ENCODE measurements around the gene CA4. TPM values are rescaled to one million over a fixed set of nuclear protein-coding genes. Genes with fewer than 3 reads are reported as not detected.

Gene CA4
- total RNA-seq, 2 donors from 2014 or later = 2.9 to 7.0 TPM

DNA sequence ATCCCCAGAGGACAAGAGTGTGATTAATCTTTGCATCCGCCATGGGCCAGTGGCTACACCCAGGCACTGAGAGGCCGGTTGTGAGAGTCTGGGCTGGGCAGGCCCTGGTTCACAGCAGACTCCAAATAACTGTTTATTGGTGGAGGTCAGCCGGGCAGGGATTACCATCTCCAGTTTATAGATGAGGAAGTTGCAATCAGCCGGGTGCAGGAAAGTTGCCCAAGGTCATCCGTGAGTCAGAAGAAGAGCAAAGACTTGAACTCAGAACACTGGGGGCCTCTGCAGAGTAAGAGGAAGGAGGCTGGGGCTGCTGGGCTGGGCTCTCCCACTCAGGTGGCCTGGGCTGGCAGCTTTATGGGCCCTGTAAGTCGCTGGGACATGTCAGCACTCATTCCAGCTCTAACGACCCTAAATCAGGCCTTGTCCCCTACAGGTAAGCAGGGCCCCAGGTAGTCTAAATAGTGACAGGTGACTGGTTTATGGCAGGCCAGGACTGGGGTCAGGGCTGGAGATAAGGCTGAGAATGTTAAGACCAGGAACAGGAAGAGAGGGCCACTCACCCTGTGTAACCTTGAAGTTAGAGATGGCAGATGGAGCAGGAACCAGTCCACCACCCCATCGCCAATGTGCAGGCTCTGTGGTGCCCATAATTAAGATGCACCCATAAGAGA lies 2.1 kb upstream of the CA4 start:
- intact Hi-C loops (cut with DNase I) = no loop called here
- no peak for DNase-seq (ENCODE audit: low spot score)

DNA sequence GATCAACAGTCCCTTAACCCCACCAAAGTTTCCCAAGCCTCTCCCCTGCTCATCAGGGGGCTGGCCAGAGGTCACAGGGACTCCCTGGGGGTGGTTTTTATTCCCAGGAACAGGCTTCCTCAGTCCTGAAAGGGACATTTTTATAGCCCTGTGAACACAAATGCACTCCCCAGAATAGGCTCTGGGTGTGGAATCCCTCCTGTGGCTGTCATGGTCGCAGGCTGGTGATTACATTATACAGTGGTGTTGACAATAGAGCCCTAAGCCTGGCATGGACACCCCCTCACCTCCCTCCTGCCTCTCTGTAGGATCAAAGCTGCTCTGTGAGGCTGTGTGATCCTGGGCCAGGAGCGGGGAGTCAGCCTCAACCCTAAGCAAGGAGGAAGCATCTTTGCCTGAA lies 1.4 kb upstream of the CA4 start:
- no peak for DNase-seq (ENCODE audit: low spot score)
- intact Hi-C loops (cut with DNase I) = no loop called here

DNA sequence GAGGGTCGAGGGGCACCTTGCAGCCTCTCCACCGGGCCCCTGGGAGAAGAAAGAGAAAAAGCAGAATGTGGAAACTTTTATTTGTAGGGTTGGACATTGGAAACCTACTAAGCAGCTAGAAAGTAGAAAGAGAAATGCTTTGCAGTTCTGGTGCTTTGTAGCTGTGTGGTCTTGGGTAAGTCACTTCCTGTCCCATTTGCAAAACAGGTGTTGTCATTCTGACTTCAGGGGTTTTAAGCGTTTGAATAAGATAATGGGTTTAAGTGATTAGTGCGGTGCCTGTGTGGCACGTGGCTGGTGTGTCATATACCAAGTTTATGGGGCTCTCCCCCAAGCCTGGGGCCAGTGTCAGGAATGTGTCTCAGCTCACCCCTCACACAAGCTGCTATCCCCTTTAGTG lies 1.6 kb downstream of the CA4 start:
- DNase-seq (ENCODE audit: low spot score) = no peak
- intact Hi-C loops (cut with DNase I) = no loop called here

- peak; percentile 69 for DNase-seq (ENCODE audit: low spot score)
- intact Hi-C loops (cut with DNase I) = no loop called here
These were observed 4.0 kb downstream of the CA4 start for GRCh38 chr17:60153606-60154390.

GRCh38 chr17:60154616-60155426 lies 5.0 kb downstream of the CA4 start:
- DNase-seq (ENCODE audit: low spot score) = peak; percentile 81

GRCh38 chr17:60155427-60155814 lies 5.6 kb downstream of the CA4 start:
- intact Hi-C loops (cut with DNase I) = no loop called here
- no peak for DNase-seq (ENCODE audit: low spot score)

More at GRCh38 chr17:60154616-60155426, 5.0 kb downstream of the CA4 start:
- intact Hi-C loops (cut with DNase I) = no loop called here

DNA sequence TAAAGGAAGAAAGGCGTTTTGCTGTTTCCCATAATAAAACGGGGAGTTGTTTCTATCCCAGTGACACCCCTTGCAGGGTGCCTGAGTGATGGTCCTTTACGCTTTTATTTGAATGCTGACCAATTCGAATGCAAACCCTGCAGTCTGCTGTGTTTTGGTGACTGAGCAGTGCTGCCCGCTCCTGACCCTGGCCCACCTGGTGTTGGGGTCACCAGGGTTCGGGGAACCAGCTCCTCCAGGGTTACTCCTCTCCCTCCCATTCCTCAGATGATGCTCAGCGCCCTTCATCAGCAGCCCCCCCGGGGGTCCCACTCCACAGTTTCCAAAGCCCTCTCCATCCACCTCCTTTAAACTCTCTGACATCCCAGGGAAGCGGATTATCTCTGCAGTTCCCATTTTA lies 6.0 kb downstream of the CA4 start:
- DNase-seq (ENCODE audit: low spot score) = peak; percentile 51

GRCh38 chr17:60156746-60157145 lies 7.0 kb downstream of the CA4 start:
- intact Hi-C loops (cut with DNase I) = no loop called here
- DNase-seq (ENCODE audit: low spot score) = peak; percentile 32

More for the DNA sequence above, 6.0 kb downstream of the CA4 start:
- intact Hi-C loops (cut with DNase I) = no loop called here

- DNase-seq (ENCODE audit: low spot score) = peak; percentile 66
- intact Hi-C loops (cut with DNase I) = no loop called here
These were observed 7.8 kb downstream of the CA4 start for GRCh38 chr17:60157487-60158040.

- DNase-seq (ENCODE audit: low spot score) = peak; percentile 63
- intact Hi-C loops (cut with DNase I) = no loop called here
These were observed 9.1 kb downstream of the CA4 start for GRCh38 chr17:60158751-60159478.

DNA sequence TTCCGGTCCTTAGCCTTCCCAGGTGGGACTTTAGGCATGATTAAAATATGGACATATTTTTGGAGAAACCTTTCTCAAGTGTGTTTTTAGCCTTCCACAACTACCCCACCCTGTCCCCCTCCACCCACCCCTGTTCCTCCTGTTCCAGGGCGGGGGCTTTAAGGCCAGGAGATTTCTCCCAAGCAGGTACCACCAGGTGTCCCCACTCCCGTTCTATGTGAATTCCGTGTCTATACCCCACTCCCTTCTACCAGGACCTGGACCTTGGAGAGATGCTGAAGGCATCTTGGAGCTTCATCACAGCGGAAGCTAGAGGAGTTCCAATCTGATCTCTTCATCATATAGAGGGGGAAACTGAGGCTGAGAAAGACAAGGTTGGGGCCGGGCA lies 9.7 kb downstream of the CA4 start:
- no peak for DNase-seq (ENCODE audit: low spot score)
- intact Hi-C loops (cut with DNase I) = no loop called here

GRCh38 chr17:60160829-60161501 lies 11.2 kb downstream of the CA4 start:
- intact Hi-C loops (cut with DNase I) = no loop called here
- DNase-seq (ENCODE audit: low spot score) = peak; percentile 58

DNA sequence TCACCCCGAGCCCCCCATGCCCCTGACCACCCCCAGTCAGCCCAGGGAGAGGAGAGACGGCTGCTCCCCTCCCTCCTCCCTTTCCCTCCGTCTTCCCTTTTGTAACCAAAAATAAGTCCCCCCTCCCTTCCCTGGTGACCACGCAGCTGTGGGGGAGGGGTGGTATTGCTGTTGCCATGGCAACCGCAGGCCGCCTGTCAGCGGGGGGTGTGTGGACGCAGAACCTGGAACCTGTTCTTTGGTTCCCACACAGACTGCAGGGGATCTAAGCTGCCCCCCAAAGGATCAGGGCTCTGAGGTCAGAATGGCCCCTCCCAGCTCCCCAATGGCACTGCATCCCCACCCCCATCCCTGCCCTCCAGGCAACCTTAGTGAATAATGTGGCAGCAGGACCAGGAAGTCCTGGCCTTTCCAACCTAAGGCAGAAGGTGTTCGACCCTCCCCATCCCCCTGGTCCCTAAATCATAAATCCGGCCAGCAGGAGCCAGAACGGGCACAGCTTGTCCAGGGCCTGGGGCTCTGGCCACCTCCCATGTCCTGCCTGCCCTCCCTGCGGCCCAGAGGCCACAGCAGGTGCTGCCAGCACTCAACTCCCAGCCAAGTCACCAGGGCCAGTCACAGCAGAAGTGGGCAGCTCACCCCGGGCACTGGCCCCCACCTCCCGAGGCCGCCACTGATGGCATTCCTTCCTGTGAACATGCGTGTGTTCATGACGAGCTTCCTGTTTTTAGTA lies 12.0 kb downstream of the CA4 start:
- DNase-seq (ENCODE audit: low spot score) = peak; percentile 90
- intact Hi-C loops (cut with DNase I) = no loop called here

DNA sequence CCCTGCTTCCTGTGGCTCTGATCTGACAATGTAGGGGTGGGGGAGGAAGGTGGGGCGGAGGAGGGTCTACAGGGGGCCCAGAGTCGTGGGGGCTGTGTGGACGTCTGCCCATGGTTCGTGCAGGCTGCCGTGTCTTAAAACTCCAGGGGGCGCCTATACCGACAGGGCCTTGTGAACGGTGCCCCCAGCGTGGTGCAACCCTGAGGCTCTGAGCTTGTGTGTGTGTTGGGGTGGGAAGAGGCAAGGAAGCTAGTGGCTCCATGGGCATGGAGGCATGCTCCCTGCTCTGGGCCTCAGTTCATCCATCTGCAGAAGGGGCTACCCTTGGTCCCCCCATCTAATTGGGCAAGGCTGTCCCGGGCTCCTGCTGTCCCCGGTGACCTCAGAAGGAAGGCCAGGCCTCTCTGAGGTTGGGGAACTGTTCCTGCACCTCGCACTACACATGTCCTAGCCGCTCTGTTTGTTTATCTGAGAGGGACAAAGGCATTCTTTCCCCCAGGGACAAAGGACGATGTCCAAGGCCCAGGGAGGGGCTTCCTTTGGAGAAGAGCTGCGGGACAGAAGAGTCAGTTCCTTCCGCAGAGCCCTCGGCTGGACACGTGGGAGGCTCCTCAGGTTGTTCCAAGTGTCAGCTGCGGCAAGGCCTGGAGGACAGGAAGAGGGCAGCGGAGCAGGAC lies 13.5 kb downstream of the CA4 start:
- intact Hi-C loops (cut with DNase I) = no loop called here
- no peak for DNase-seq (ENCODE audit: low spot score)

- intact Hi-C loops (cut with DNase I) = no loop called here
- no peak for DNase-seq (ENCODE audit: low spot score)
These were observed 14.4 kb downstream of the CA4 start for GRCh38 chr17:60164164-60164563.

DNA sequence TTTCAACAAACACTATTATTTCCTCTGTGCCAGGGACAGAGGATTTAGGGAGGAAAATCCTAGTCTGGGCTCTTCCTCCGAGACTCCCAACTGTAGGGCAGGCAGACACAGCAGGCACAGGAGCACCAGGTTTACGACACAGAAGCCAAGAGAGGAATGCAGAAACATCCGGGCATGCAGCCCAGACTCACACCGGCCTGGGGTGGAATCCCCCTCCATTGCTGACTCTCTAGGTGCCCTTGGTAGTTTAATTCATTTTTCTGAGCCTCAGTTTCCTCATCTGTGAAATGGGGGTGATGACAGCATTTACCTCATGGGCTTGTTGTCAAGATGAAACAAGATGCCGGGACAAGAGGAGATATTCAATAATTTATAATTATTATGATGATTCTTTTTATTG lies 14.9 kb downstream of the CA4 start:
- DNase-seq (ENCODE audit: low spot score) = no peak
- intact Hi-C loops (cut with DNase I) = no loop called here

DNA sequence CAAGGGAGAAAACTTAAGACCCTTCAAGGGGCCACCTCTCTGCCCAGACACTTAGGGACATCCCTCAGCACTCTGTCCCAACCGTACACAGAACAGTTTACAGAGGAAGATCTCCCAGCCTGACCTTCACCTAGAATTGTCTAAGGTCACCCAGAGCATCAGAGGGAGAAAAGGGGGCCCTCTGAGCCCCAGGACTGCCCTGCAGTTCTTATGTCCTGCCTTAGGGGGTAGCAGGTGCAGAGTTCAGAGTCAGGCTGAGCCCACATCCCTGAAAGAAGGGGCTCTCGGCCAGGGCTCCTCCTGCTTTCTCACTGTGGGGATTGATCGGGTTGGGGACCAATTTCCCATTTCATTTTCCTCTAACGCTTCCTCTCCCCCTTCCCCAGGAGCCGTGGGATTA lies 15.4 kb downstream of the CA4 start:
- intact Hi-C loops (cut with DNase I) = no loop called here

DNA sequence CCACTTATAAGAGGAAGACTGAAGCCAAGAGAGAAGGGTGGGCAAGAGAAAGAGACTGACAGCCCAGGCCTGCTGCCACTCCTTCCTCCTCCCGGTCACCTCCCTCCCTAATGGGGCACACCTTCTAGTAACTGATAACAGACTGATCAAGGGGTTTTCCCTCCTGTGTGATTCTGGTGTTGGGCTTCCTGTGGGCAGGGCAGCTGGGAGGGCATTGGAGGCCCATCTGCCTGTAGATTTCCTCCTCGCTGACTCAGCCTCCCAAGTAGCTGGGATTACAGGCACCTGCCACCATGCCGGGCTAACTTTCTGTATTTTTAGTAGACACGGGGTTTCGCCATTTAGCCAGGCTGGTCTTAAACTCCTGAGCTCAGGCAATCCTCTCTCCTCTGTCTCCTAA lies 16.2 kb downstream of the CA4 start:
- intact Hi-C loops (cut with DNase I) = no loop called here
- DNase-seq (ENCODE audit: low spot score) = no peak

More for the DNA sequence above, 15.4 kb downstream of the CA4 start:
- DNase-seq (ENCODE audit: low spot score) = no peak
